ENCODE results near the gene PTPRK.

DNA sequence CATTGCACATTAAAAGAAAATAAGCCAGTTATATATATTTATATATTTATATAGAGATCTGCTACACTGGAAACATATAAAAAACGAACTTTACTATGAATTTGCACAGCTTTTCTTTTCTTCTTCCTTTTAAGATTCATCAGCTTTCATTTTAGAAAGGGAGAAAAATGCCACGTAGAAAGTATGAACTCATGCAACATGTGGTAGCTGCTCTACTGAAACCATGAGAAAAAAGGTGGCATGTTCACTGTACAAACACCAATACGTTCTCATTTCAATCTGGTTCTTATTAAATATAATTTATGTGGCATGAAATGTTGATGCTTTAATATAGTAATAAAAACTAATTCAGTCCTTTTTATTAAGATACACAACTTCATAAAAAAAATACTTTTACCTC is 550.7 kb downstream of the PTPRK start:
- TF ChIP-seq EP300 (IDR thresholded peaks at IDR 0.05; ENCODE audit: low read depth): no peak
- TF ChIP-seq, protein P1, sequence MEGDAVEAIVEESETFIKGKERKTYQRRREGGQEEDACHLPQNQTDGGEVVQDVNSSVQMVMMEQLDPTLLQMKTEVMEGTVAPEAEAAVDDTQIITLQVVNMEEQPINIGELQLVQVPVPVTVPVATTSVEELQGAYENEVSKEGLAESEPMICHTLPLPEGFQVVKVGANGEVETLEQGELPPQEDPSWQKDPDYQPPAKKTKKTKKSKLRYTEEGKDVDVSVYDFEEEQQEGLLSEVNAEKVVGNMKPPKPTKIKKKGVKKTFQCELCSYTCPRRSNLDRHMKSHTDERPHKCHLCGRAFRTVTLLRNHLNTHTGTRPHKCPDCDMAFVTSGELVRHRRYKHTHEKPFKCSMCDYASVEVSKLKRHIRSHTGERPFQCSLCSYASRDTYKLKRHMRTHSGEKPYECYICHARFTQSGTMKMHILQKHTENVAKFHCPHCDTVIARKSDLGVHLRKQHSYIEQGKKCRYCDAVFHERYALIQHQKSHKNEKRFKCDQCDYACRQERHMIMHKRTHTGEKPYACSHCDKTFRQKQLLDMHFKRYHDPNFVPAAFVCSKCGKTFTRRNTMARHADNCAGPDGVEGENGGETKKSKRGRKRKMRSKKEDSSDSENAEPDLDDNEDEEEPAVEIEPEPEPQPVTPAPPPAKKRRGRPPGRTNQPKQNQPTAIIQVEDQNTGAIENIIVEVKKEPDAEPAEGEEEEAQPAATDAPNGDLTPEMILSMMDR (IDR thresholded peaks at IDR 0.05): no peak

Data from transverse colon (tissue), 3 donors.